ENCODE results near the gene SCUBE1. TPM values are rescaled to one million over a fixed set of nuclear protein-coding genes. Genes with fewer than 3 reads are reported as not detected.

Gene SCUBE1
- total and polyA plus RNA-seq, 2 of the 8 experiments (the other 6 are each of a cell fraction or from before 2014, with no cell fraction given), result 2.3 to 4.9 TPM

DNA sequence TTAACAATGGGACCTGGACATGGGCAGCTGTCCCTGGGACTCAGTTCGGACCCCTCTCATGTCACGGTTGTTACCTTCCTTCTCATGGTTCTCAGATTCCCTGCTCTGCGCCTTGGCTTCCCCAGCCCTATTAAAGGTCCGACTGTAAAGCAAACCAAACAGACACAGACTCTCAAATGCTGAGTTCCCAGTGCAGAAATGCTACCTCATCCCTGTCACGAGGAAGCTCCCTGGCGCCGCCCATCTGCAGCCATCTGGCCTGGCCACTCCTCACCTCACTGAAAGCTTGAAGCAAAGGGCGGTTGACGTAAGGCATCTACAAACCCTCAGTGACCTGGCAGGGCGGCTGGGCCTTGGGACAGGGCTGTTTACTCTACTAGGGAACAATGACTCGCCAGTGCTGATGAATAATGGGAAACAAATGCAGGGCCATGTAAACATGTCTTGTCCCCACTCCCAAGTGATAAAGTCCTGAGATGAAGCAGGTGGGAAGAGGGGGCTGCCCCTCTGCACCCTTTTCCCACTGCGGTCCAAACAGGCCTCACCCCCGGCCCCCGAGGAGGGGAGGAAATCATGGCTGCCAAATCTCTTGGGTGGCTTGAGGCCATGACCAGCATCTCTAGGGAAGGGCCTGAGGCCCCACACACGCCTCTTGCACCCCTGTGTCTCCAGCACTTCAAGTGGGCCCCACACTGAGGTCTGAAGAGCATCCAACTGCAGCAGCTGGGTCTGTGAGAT is 49.3 kb downstream of the SCUBE1 start:
- H2BK20ac ChIP-seq (ENCODE audit: low read length), result no peak overlapping the region
- no peak overlapping the region for H3K9ac ChIP-seq (replicated peaks in 1 of 4; ENCODE audit: extremely low read depth in 1 of 4, low read depth in 3 of 4, low read length in 3 of 4)
- ChIA-PET POLR2A (ENCODE audit: partially characterized antibody) (interaction anchor here (0.6 kb wide), 1 partner anchor 36 kb away, joined by 3 read pairs; no protein-coding TSS in a partner anchor), CTCF (ENCODE audit: partially characterized antibody) (interaction anchor here (1.1 to 13.2 kb wide), 7 partner anchors 8 to 62 kb away, joined by 3 to 116 read pairs (median 6); no protein-coding TSS in a partner anchor)
- no peak overlapping the region for H2BK15ac ChIP-seq (ENCODE audit: low read length)
- H3K18ac ChIP-seq (ENCODE audit: extremely low read depth, low read length), result no peak overlapping the region
- H3K14ac ChIP-seq (ENCODE audit: insufficient read length), result no peak overlapping the region
- no peak overlapping the region for H2BK120ac ChIP-seq (replicated peaks; ENCODE audit: low read depth, low read length)
- no peak overlapping the region for H2BK12ac ChIP-seq (ENCODE audit: low read depth, low read length)
- H3K79me2 ChIP-seq (ENCODE audit: control insufficient read depth in 1 of 2, insufficient read depth in 2 of 2, low read length in 2 of 2), result no peaks in the 10 kb centered on the region
- H3K79me1 ChIP-seq (ENCODE audit: low read depth, low read length), result no peaks in the 10 kb centered on the region
- H2AFZ ChIP-seq (ENCODE audit: low read length), result no peak overlapping the region
- no peaks in the 10 kb centered on the region for H3K36me3 ChIP-seq (ENCODE audit: control insufficient read depth in 2 of 4, insufficient read depth in 4 of 4, low read length in 3 of 4)
- H3K4me2 ChIP-seq (ENCODE audit: insufficient read depth in 1 of 2, low read depth in 2 of 2, low read length in 2 of 2), result no peak overlapping the region
- TF ChIP-seq SUZ12 (IDR thresholded peaks at IDR 0.05; ENCODE audit: low read length) (no peak), POLR2AphosphoS5 (IDR thresholded peaks at IDR 0.05; ENCODE audit: low read depth, low read length) (no peak), HDAC6 (IDR thresholded peaks at IDR 0.05; ENCODE audit: low read depth, low read length) (no peak)
- H3K27ac ChIP-seq (ENCODE audit: low read depth, low read length), result no peak overlapping the region
- H2AK5ac ChIP-seq (ENCODE audit: low read depth, low read length), result no peak overlapping the region
- H3K9me3 ChIP-seq (ENCODE audit: insufficient read depth in 2 of 2, low read depth in 1 of 2, low read length in 1 of 2), result no peaks in the 10 kb centered on the region
- H4K91ac ChIP-seq (replicated peaks; ENCODE audit: insufficient read length, low read length), result no peak overlapping the region
- no peak overlapping the region for H2BK5ac ChIP-seq (ENCODE audit: low read depth, low read length)
- H3K27me3 ChIP-seq (replicated peaks in 1 of 4; ENCODE audit: control insufficient read depth in 3 of 4, extremely low read depth in 1 of 4, insufficient read depth in 3 of 4, low read length in 3 of 4), result no peaks in the 10 kb centered on the region
- DNase-seq (ENCODE audit: low read depth in 1 of 2, low spot score in 2 of 2), result no peak
- H4K5ac ChIP-seq (ENCODE audit: insufficient read length, low read depth, low read length), result no peak overlapping the region
- FAIRE-seq, result no peak
- H3K4me1 ChIP-seq (replicated peaks in 1 of 4; ENCODE audit: control insufficient read depth in 3 of 4, insufficient read depth in 4 of 4, low read length in 3 of 4), result peaks cover 0 to 4% (median under 1%) of the 10 kb centered on the region in 4 experiments; a peak in 4 of 7 replicates
- H3K4me3 ChIP-seq (ENCODE audit: extremely low read depth in 1 of 4, insufficient read depth in 2 of 4, low read depth in 3 of 4, low read length in 4 of 4), result no peak overlapping the region
- H4K20me1 ChIP-seq (replicated peaks in 1 of 2; ENCODE audit: control insufficient read depth in 1 of 2, insufficient read depth in 2 of 2, low read length in 2 of 2), result no peaks in the 10 kb centered on the region
- 0 out of 2 replicates have a peak overlapping the region, but pooled peaks have one; percentile 53 for H4K8ac ChIP-seq (ENCODE audit: extremely low read depth, insufficient read depth, low read length)
- H3K56ac ChIP-seq (replicated peaks; ENCODE audit: insufficient read length, low read depth, low read length), result no peak overlapping the region
- H3K23ac ChIP-seq (ENCODE audit: insufficient read length), result no peak overlapping the region
- H3K23me2 ChIP-seq (ENCODE audit: low read depth, low read length), result no peaks in the 10 kb centered on the region
- WGBS, 2 experiments (ENCODE audit: extremely low coverage in 1 of 2, insufficient coverage in 1 of 2, insufficient read length in 1 of 2, insufficient replicate concordance in 2 of 2, low coverage in 1 of 2, low lambda C conversion rate in 2 of 2, missing lambda C conversion rate in 1 of 2), result 92% methylated on average over 15 of the region's 15 CpGs; no CpG with 5 or more reads in 1 of the 2 experiments
- no peak overlapping the region for H3K4ac ChIP-seq (replicated peaks; ENCODE audit: insufficient read length, low read depth, low read length)
